Measurements from ENCODE around the gene SND1.

The SND1 gene

DNA sequence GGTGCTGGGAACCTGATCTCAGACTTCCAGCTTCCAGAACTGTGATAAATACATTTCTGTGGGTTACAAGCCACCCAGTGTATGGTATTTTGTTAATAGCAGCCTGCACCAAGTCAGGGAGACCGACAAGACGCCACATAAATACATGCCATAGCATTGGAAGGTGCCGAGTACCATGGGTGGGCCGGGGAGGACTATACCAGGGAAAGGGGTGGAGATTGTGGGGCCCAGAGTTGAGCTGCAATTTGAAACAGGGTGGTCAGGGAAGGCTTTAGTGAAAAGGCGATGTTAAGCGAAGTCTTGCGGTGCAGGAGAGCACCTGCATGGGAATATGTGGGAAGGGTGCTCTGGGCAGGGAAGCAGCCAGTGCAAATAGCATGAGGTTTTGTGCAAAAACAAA is 468.1 kb downstream of the SND1 start:
- no peak overlapping the region for H3K4me3 ChIP-seq (ENCODE audit: low read depth, low read length)
- no peak for DNase-seq (ENCODE audit: low read depth)
- TF ChIP-seq, protein P1, sequence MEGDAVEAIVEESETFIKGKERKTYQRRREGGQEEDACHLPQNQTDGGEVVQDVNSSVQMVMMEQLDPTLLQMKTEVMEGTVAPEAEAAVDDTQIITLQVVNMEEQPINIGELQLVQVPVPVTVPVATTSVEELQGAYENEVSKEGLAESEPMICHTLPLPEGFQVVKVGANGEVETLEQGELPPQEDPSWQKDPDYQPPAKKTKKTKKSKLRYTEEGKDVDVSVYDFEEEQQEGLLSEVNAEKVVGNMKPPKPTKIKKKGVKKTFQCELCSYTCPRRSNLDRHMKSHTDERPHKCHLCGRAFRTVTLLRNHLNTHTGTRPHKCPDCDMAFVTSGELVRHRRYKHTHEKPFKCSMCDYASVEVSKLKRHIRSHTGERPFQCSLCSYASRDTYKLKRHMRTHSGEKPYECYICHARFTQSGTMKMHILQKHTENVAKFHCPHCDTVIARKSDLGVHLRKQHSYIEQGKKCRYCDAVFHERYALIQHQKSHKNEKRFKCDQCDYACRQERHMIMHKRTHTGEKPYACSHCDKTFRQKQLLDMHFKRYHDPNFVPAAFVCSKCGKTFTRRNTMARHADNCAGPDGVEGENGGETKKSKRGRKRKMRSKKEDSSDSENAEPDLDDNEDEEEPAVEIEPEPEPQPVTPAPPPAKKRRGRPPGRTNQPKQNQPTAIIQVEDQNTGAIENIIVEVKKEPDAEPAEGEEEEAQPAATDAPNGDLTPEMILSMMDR (IDR thresholded peaks at IDR 0.05; ENCODE audit: insufficient read depth, low read depth, low read length, missing control alignments), result no peak

DNA sequence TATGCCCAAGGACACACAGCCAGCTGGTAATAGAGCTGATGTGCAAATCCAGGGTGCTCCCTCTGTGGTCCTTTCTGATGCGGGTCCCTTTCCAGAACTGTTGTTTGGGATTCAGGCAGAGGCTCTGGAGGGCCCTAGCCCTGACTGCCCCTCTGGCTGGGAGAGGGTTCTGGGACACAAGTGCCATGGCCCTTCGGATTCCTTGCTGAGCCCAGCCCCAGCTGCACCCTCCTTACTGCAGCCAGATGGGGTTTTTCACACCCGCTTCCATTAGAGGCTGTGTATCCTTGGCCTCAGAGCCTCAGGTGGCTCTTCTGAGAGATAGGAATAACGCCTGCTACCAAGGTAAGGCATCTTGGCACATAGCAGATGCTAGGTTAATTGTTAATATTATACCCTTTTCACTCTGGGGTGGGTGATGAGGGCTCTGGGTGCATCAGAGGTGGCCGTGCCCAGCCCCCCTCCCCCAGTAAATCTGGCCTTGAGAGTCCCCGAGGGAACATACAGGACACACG is 469.0 kb downstream of the SND1 start:
- DNase-seq (ENCODE audit: low read depth), result no peak
- no peak overlapping the region for H3K4me3 ChIP-seq (ENCODE audit: low read depth, low read length)
- TF ChIP-seq, protein P1 (IDR thresholded peaks at IDR 0.05; ENCODE audit: insufficient read depth, low read depth, low read length, missing control alignments), result no peak

DNA sequence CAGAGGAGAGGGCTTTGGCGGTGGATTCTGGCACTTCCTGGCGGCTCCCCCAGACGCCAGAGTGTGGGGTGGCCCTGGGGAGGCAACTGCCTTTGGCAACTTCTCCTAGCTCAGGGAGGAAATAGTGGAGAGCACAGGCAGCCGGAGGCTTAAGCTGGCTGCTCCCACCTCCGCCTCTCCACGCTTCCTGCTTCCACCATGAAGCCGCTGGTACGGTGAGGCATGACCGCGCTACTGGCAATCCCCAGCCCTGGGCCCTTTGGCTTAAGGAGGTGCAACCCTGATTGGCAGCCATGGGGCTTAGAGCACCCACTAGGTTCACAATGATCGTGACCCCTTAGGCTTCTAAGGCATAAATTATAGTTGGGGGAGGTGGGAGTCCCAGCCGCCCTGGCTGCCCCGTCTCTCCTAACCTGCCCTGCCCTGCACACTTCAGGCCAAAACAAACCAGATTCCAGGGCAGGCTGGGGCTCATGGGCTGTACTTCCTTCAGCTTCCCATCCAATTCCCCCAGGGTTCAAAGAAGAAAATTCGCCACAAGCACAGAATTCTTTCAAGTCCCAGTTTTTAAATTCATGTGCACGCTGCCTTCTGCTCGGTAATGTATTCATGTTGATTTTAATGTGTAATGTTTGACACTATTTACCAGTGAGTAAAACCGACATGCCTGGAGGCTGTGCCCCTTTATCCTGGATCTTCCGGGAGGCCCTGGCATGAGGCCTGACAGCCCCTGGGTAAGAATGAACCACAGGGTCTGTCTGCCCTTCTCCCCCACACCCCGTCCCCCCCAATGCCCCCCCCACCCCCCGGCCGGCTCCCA is 469.9 kb downstream of the SND1 start:
- H3K4me3 ChIP-seq (ENCODE audit: low read depth, low read length), result no peak overlapping the region
- TF ChIP-seq, protein P1 (IDR thresholded peaks at IDR 0.05; ENCODE audit: insufficient read depth, low read depth, low read length, missing control alignments), result no peak
- no peak for DNase-seq (ENCODE audit: low read depth)

DNA sequence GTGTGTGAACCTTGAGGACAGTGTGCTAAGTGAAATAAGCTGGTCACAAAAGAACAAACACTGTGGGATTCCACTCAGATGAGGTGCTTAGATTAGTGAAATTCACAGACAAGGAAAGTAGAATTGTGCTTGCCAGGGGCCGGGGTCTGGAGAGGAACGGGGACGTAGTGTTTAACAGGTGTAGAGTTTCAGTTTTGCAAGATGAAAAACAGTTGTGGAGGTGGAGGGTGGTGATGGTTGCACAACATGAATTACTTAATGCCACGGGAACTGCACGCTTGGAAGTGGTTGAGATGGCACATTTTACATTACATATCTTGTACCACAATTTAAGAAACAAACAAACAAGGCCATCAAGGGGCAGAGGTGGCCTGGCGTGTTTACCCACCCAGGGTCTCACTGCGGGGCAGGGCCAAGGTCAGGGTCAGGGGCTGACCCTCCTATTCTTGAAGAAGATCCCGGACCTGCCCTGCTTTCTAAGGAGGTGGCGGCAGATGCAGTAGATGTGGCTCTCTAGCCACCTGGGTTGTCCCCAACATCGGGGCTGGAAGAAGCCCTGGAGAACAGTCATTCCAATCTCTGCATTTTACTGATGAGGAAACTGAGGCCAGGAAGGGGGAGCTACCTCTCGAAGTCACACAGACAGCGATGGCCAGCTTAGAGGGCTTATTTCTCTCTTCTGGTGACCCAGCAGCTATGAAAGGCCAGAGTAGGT is 470.7 kb downstream of the SND1 start:
- TF ChIP-seq, protein P1 (IDR thresholded peaks at IDR 0.05; ENCODE audit: insufficient read depth, low read depth, low read length, missing control alignments), result no peak
- H3K4me3 ChIP-seq (ENCODE audit: low read depth, low read length), result no peak overlapping the region
- no peak for DNase-seq (ENCODE audit: low read depth)

DNA sequence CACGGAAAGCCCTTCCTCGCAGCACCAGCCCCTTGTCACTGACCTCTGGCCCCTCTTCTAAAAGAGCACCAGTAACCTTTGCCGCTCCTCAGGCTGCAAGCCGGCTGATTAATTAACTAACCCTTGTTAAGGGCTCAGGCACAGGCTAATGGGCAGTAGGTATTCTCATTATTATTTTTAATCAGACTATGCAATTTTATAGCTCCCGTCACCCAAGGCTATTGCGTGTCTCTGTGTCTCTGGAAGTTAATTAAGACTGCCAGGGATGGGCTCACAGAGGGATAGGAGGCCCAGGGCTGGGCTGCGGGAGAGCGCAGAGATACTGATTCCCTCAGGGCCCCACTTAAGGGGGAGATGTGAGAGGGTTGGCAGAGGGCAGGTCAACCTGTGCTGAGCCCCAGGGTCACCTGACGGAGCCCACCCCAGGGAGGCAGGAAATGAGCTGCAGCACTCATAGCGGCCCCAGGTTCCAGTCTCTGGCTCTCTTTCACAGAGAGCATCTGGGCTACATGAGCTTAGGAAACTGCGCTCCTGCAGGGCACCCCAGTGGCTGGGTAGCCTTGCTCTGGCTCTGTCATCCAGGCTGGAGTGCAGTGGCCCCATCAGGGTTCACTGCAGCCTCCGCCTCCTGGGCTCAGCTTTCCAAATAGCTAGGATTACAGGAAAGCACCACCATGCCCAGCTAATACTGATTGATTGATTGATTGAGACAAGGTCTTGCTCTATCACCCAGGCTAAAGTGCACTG is 471.5 kb downstream of the SND1 start:
- no peak for DNase-seq (ENCODE audit: low read depth)
- TF ChIP-seq, protein P1 (IDR thresholded peaks at IDR 0.05; ENCODE audit: insufficient read depth, low read depth, low read length, missing control alignments), result no peak
- no peak overlapping the region for H3K4me3 ChIP-seq (ENCODE audit: low read depth, low read length)

DNA sequence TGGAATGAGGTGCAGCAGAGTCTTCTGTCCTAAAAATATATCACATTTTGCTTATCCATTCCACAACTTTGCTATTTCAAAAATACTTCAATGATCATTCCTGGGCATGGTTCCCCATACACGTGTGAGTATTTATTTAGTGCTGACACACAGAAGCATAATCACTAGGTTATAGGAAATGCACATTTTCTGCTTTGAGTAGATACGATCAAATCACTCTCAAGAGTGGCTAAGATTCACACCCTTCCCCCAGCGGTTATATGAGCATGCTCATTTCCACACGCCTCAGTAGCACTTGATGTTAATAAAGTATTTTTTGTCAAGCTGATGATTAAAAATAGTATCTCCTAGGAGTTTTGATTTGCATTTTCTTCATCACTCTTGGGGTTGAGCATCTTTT is 472.8 kb downstream of the SND1 start:
- TF ChIP-seq, protein P1 (IDR thresholded peaks at IDR 0.05; ENCODE audit: insufficient read depth, low read depth, low read length, missing control alignments), result no peak
- DNase-seq (ENCODE audit: low read depth), result no peak
- no peak overlapping the region for H3K4me3 ChIP-seq (ENCODE audit: low read depth, low read length)
